Measurements from ENCODE around the gene EEF1AKMT3. TPM values are rescaled to one million over a fixed set of nuclear protein-coding genes. Genes with fewer than 3 reads are reported as not detected.

The EEF1AKMT3 gene
- total and polyA plus RNA-seq, 9 of the 15 experiments (the other 6 are each of a cell fraction or from before 2014, with no cell fraction given) = 4.1 to 17.2 (median 7.9) TPM

- TF ChIP-seq, protein P1, sequence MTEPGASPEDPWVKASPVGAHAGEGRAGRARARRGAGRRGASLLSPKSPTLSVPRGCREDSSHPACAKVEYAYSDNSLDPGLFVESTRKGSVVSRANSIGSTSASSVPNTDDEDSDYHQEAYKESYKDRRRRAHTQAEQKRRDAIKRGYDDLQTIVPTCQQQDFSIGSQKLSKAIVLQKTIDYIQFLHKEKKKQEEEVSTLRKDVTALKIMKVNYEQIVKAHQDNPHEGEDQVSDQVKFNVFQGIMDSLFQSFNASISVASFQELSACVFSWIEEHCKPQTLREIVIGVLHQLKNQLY (CRISPR knock-in tag; conservative IDR thresholded peaks at IDR 0.05) = peak; percentile 79 to 95; a peak in 2 of 4 replicates
- TF ChIP-seq ILF3 (IDR thresholded peaks at IDR 0.05; ENCODE audit: borderline replicate concordance) (no peak), GABPA (tag; conservative IDR thresholded peaks at IDR 0.05; ENCODE audit: low read depth) (peak; percentile 88), RAD21 (CRISPR knock-in tag; conservative IDR thresholded peaks at IDR 0.05 in 1 of 2, IDR thresholded peaks at IDR 0.05 in 1 of 2) (0 out of 4 replicates have a peak, but pooled peaks of 1 of the 2 experiments have one; percentile 1), ZNF561 (CRISPR knock-in tag; conservative IDR thresholded peaks at IDR 0.05) (no peak), SIN3B (IDR thresholded peaks at IDR 0.05; ENCODE audit: low read depth) (no peak; the same call in 1 of the 2 replicates), ZNF445 (CRISPR knock-in tag; IDR thresholded peaks at IDR 0.05; ENCODE audit: low read depth) (0 out of 2 replicates have a peak, but pooled peaks have one; percentile 58), FOSL1 (tag; conservative IDR thresholded peaks at IDR 0.05) (peak; percentile 98), SRSF1 (IDR thresholded peaks at IDR 0.05; ENCODE audit: low read depth, low read length) (no peak), SP1 (CRISPR knock-in tag; IDR thresholded peaks at IDR 0.05) (peak; percentile 98), CC2D1A (IDR thresholded peaks at IDR 0.05) (no peak; the same call in 1 of the 2 replicates), STAG1 (CRISPR knock-in tag; IDR thresholded peaks at IDR 0.05; ENCODE audit: borderline replicate concordance) (no peak)
- TF ChIP-seq, protein P2, sequence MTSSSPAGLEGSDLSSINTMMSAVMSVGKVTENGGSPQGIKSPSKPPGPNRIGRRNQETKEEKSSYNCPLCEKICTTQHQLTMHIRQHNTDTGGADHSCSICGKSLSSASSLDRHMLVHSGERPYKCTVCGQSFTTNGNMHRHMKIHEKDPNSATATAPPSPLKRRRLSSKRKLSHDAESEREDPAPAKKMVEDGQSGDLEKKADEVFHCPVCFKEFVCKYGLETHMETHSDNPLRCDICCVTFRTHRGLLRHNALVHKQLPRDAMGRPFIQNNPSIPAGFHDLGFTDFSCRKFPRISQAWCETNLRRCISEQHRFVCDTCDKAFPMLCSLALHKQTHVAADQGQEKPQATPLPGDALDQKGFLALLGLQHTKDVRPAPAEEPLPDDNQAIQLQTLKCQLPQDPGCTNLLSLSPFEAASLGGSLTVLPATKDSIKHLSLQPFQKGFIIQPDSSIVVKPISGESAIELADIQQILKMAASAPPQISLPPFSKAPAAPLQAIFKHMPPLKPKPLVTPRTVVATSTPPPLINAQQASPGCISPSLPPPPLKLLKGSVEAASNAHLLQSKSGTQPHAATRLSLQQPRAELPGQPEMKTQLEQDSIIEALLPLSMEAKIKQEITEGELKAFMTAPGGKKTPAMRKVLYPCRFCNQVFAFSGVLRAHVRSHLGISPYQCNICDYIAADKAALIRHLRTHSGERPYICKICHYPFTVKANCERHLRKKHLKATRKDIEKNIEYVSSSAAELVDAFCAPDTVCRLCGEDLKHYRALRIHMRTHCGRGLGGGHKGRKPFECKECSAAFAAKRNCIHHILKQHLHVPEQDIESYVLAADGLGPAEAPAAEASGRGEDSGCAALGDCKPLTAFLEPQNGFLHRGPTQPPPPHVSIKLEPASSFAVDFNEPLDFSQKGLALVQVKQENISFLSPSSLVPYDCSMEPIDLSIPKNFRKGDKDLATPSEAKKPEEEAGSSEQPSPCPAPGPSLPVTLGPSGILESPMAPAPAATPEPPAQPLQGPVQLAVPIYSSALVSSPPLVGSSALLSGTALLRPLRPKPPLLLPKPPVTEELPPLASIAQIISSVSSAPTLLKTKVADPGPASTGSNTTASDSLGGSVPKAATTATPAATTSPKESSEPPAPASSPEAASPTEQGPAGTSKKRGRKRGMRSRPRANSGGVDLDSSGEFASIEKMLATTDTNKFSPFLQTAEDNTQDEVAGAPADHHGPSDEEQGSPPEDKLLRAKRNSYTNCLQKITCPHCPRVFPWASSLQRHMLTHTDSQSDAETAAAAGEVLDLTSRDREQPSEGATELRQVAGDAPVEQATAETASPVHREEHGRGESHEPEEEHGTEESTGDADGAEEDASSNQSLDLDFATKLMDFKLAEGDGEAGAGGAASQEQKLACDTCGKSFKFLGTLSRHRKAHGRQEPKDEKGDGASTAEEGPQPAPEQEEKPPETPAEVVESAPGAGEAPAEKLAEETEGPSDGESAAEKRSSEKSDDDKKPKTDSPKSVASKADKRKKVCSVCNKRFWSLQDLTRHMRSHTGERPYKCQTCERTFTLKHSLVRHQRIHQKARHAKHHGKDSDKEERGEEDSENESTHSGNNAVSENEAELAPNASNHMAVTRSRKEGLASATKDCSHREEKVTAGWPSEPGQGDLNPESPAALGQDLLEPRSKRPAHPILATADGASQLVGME (CRISPR knock-in tag; IDR thresholded peaks at IDR 0.05) = no peak
- TF ChIP-seq, protein P3, sequence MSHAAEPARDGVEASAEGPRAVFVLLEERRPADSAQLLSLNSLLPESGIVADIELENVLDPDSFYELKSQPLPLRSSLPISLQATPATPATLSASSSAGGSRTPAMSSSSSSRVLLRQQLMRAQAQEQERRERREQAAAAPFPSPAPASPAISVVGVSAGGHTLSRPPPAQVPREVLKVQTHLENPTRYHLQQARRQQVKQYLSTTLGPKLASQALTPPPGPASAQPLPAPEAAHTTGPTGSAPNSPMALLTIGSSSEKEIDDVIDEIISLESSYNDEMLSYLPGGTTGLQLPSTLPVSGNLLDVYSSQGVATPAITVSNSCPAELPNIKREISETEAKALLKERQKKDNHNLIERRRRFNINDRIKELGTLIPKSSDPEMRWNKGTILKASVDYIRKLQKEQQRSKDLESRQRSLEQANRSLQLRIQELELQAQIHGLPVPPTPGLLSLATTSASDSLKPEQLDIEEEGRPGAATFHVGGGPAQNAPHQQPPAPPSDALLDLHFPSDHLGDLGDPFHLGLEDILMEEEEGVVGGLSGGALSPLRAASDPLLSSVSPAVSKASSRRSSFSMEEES (CRISPR knock-in tag; IDR thresholded peaks at IDR 0.05) = peak; percentile 99
- TF ChIP-seq, protein P4, sequence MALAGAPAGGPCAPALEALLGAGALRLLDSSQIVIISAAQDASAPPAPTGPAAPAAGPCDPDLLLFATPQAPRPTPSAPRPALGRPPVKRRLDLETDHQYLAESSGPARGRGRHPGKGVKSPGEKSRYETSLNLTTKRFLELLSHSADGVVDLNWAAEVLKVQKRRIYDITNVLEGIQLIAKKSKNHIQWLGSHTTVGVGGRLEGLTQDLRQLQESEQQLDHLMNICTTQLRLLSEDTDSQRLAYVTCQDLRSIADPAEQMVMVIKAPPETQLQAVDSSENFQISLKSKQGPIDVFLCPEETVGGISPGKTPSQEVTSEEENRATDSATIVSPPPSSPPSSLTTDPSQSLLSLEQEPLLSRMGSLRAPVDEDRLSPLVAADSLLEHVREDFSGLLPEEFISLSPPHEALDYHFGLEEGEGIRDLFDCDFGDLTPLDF (CRISPR knock-in tag; IDR thresholded peaks at IDR 0.05) = peak; percentile 96
Observed at GRCh38 chr12:57751788-57752667, 20.4 kb upstream of the EEF1AKMT3 start, which contains the start of gene CDK4 (continued).

Measured in K562 (cell line).